Left lung (tissue), 10 donors: ENCODE measurements around the gene ADGRG6. TPM values are rescaled to one million over a fixed set of nuclear protein-coding genes. Genes with fewer than 3 reads are reported as not detected.

Experiments
- ATAC-seq: fragments of 200-7000 bp; cut with Tn5 transposase; one replicate; pipeline ENCODE4 v1.9.1; 2020; ENCODE audit warnings: moderate library complexity
- DNase-seq, 4 donors: peaks; one replicate each; pipeline ENCODE4 v3.0.0-alpha.2; 2013 to 2020
- H3K27ac ChIP-seq, 2 donors: fragments of 200-600 bp; sonication (generic) in 1 of 2; one replicate each; pipeline versions ENCODE4 v1.5.0 to v1.8.0; 2020 to 2021
- H3K27me3 ChIP-seq, 2 donors: fragments of 200-600 bp; sonication (generic) in 1 of 2; one replicate each; pipeline versions ENCODE4 v1.5.0 to v1.8.0; 2020 to 2021
- H3K36me3 ChIP-seq, 2 donors: fragments of 200-600 bp; sonication (generic) in 1 of 2; one replicate each; pipeline versions ENCODE4 v1.5.0 to v1.8.0; 2020 to 2021
- H3K4me1 ChIP-seq, 2 donors: fragments of 200-600 bp; one replicate each; pipeline ENCODE4 v1.8.0; 2021
- H3K4me3 ChIP-seq, 2 donors: fragments of 200-600 bp; sonication (generic) in 1 of 2; one replicate each; pipeline versions ENCODE4 v1.5.0 to v1.8.0; 2020 to 2021; ENCODE audit warnings: mild to moderate bottlenecking in 1 of 2
- H3K9me3 ChIP-seq, 2 donors: fragments of 200-600 bp; sonication (generic) in 1 of 2; one replicate each; pipeline versions ENCODE4 v1.5.0 to v1.8.0; 2020 to 2021
- intact Hi-C, 2 donors: fragments of 100-400 bp; cut with DNase I; formaldehyde crosslinking; loops; one replicate each; pipeline versions ENCODE4 v1.11.2 to v1.14.2; 2022
- polyA plus RNA-seq, 6 donors: library from polyadenylated mRNA; unstranded; fragments of 120-200 nt; gene quantifications; one replicate each; pipeline ENCODE4 v1.2.1, GENCODE V29; 2013; ENCODE audit not compliant: insufficient read length in 6 of 6
- total RNA-seq, 2 donors: library from RNA; stranded (reverse); fragmentation: NEBNext Ultra II Directional; extraction: Animal tissue kit (Norgen Biotek cat#: 25700); gene quantifications; one replicate each; pipeline ENCODE4 v1.2.1, GENCODE V29; 2021
- TF ChIP-seq, protein P1 (sequence below), 2 donors: fragments of 200-600 bp; sonication (generic) in 1 of 2; IDR thresholded peaks; one replicate each; pipeline versions ENCODE4 v1.5.0 to v1.8.0; 2021; ENCODE audit warnings: antibody characterized with exemption in 2 of 2
- donor health status: DM: no; HTN: yes; CAD: no.
- donor health status: DM: no; HTN: no; CAD: no.

ADGRG6 gene
- total and polyA plus RNA-seq, 8 donors, result 34.2 to 160 (median 137) TPM

DNA sequence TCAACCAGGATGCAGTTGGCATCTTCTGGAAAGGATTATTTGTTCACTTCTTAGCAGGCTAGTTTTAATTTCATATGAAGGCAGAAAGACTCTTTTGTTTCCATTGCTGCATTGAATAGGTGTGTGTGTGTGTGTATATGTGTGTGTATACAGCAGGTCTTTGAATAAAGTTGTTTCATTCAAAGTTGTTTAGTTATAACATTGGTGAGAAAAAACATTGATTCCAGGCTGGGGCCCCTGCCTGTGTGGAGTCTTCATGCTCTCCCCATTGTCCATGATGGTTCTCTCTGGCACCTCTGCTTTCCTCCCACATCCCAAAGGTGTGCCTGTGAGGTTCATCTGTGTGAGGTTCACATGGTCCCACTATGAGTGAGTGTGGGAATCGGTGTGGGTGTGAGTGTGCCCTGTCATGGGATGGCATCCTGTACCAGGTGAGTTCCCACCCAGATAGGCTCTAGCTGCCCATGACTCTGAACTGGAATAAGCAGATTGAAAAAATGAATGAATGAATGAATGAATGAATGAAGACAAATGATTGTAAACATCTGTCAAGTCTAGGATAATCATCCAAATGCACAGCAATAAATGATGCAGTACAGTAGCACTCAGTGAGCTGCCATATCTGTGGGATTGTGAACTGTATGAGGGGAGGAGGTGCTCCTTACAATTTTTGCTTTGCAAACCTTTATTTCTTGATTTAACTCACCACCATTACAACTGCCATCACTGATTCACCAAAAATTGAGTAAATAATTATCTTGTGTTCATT lies 156.0 kb downstream of the ADGRG6 start:
- H3K9me3 ChIP-seq, result peaks cover 0 to 5% of the 10 kb centered on the region in 2 donors
- no peak overlapping the region for H3K4me3 ChIP-seq
- no peaks in the 10 kb centered on the region for H3K36me3 ChIP-seq
- no peak overlapping the region for H3K27ac ChIP-seq
- ATAC-seq, result no peak
- intact Hi-C loops, result no loop called here
- TF ChIP-seq, protein P1, sequence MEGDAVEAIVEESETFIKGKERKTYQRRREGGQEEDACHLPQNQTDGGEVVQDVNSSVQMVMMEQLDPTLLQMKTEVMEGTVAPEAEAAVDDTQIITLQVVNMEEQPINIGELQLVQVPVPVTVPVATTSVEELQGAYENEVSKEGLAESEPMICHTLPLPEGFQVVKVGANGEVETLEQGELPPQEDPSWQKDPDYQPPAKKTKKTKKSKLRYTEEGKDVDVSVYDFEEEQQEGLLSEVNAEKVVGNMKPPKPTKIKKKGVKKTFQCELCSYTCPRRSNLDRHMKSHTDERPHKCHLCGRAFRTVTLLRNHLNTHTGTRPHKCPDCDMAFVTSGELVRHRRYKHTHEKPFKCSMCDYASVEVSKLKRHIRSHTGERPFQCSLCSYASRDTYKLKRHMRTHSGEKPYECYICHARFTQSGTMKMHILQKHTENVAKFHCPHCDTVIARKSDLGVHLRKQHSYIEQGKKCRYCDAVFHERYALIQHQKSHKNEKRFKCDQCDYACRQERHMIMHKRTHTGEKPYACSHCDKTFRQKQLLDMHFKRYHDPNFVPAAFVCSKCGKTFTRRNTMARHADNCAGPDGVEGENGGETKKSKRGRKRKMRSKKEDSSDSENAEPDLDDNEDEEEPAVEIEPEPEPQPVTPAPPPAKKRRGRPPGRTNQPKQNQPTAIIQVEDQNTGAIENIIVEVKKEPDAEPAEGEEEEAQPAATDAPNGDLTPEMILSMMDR (IDR thresholded peaks at IDR 0.05), result no peak
- DNase-seq, result no peak
- no peaks in the 10 kb centered on the region for H3K27me3 ChIP-seq
- H3K4me1 ChIP-seq, result no peaks in the 10 kb centered on the region

- no peak overlapping the region for H3K27ac ChIP-seq
- peaks cover 0 to 5% of the 10 kb centered on the region in 2 donors for H3K9me3 ChIP-seq
- ATAC-seq, result no peak
- no peaks in the 10 kb centered on the region for H3K27me3 ChIP-seq
- H3K36me3 ChIP-seq, result no peaks in the 10 kb centered on the region
- H3K4me3 ChIP-seq, result no peak overlapping the region
- no peaks in the 10 kb centered on the region for H3K4me1 ChIP-seq
- intact Hi-C loops, result no loop called here
- no peak for DNase-seq
- TF ChIP-seq, protein P1 (IDR thresholded peaks at IDR 0.05), result no peak
Measured at GRCh38 chr6:142458836-142459235, 157.0 kb downstream of the ADGRG6 start.

GRCh38 chr6:142459271-142459670 lies 157.5 kb downstream of the ADGRG6 start:
- H3K27ac ChIP-seq, result no peak overlapping the region
- TF ChIP-seq, protein P1 (IDR thresholded peaks at IDR 0.05), result no peak
- peak; percentile 46 for ATAC-seq
- no peaks in the 10 kb centered on the region for H3K36me3 ChIP-seq
- peaks cover 0 to 5% of the 10 kb centered on the region in 2 donors for H3K9me3 ChIP-seq
- intact Hi-C loops, result no loop called here
- H3K4me3 ChIP-seq, result no peak overlapping the region
- H3K4me1 ChIP-seq, result no peaks in the 10 kb centered on the region
- no peaks in the 10 kb centered on the region for H3K27me3 ChIP-seq
- DNase-seq, result no peak

DNA sequence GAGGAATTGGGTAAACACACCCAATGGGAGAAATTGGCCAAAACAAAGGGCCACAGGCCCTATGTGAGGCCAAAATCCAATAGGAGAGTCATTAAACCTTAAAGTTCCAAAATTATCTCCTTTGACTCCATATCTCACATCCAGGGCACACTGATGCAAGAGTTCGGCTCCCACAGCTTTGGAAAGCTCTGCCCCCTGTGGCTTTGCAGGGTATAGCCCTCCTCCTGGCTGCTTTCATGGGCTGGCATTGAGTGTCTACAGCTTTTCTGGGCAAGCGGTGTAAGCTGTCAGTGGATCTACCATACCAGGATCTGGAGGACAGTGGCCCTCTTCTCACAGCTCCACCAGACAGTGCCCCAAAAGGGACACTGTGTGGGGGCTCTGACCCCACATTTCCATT lies 160.5 kb downstream of the ADGRG6 start:
- no peaks in the 10 kb centered on the region for H3K27me3 ChIP-seq
- ATAC-seq (no peak), DNase-seq (no peak)
- no peaks in the 10 kb centered on the region for H3K36me3 ChIP-seq
- no peak overlapping the region for H3K4me3 ChIP-seq
- intact Hi-C loops, result no loop called here
- H3K9me3 ChIP-seq, result peaks cover 0 to 5% of the 10 kb centered on the region in 2 donors
- no peaks in the 10 kb centered on the region for H3K4me1 ChIP-seq
- H3K27ac ChIP-seq, result no peak overlapping the region
- TF ChIP-seq, protein P1 (IDR thresholded peaks at IDR 0.05), result no peak

DNA sequence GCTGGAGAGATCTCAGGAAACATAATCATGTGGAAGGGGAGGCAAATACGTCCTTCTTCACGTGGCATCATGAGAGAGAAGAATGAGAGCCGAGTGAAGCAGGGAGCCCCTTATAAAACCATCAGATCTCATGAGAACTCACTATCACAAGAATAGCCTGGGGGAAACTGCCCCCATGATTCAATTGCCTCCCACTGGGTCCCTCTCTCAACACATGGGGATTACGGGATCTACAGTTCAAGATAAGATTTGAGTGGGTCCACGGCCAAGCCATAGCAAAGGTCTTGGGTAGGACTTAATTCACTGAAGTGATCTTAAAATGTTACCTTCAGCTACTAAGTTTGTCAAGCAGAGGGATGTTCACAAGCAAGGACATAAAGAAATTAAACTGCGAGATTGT lies 162.2 kb downstream of the ADGRG6 start:
- no peaks in the 10 kb centered on the region for H3K36me3 ChIP-seq
- no peaks in the 10 kb centered on the region for H3K27me3 ChIP-seq
- peaks cover 0 to 5% of the 10 kb centered on the region in 2 donors for H3K9me3 ChIP-seq
- H3K27ac ChIP-seq, result no peak overlapping the region
- no peaks in the 10 kb centered on the region for H3K4me1 ChIP-seq
- ATAC-seq (no peak), DNase-seq (no peak)
- no peak overlapping the region for H3K4me3 ChIP-seq
- TF ChIP-seq, protein P1 (IDR thresholded peaks at IDR 0.05), result no peak
- intact Hi-C loops, result no loop called here
